Epithelial cell of esophagus (primary cell): ENCODE results near the gene MEN1.

Experiments
- DNase-seq: peaks from one replicate; pipeline ENCODE4 v3.0.0; 2010; ENCODE audit warnings: low read depth
- H3K4me3 ChIP-seq: 2 replicates; pipeline ENCODE4 v1.5.1; 2011; ENCODE audit warnings: mild to moderate bottlenecking, low read length, control low read depth
- CTCF ChIP-seq: IDR thresholded peaks from 2 replicates; pipeline ENCODE4 v1.5.1; 2011; ENCODE audit warnings: low read depth, mild to moderate bottlenecking, low read length, control low read depth, inconsistent platforms; ENCODE audit not compliant: insufficient read depth; ENCODE audit errors: missing control alignments

Gene MEN1

GRCh38 chr11:64831411-64831891, 21.1 kb upstream of the MEN1 start:
- DNase-seq, result no peak
- no peak overlapping the region for H3K4me3 ChIP-seq
- TF ChIP-seq CTCF, result no peak

- TF ChIP-seq CTCF, result no peak
- H3K4me3 ChIP-seq, result no peak overlapping the region
- no peak for DNase-seq
Observed at GRCh38 chr11:64829536-64830251, 19.3 kb upstream of the MEN1 start.

GRCh38 chr11:64827451-64827839, 17.1 kb upstream of the MEN1 start:
- DNase-seq, result no peak
- TF ChIP-seq CTCF, result no peak

GRCh38 chr11:64826578-64827450, 16.5 kb upstream of the MEN1 start:
- DNase-seq, result no peak
- H3K4me3 ChIP-seq, result no peak overlapping the region
- no peak for TF ChIP-seq CTCF

More at GRCh38 chr11:64827451-64827839, 17.1 kb upstream of the MEN1 start:
- no peak overlapping the region for H3K4me3 ChIP-seq

- no peak for TF ChIP-seq CTCF
- H3K4me3 ChIP-seq, result no peak overlapping the region
Observed at GRCh38 chr11:64826062-64826461, 15.7 kb upstream of the MEN1 start.

GRCh38 chr11:64823568-64824119, 13.3 kb upstream of the MEN1 start:
- no peak for DNase-seq
- no peak for TF ChIP-seq CTCF
- no peak overlapping the region for H3K4me3 ChIP-seq

More at GRCh38 chr11:64826062-64826461, 15.7 kb upstream of the MEN1 start:
- no peak for DNase-seq
